HCT116 (cell line): Measurements from ENCODE around the gene RBM4B. TPM values are rescaled to one million over a fixed set of nuclear protein-coding genes. Genes with fewer than 3 reads are reported as not detected.
A peak's percentile ranks its signal among the peaks of the same experiment; 100 is the strongest.

Source experiments
- ATAC-seq: fragments of 200-7000 bp; cut with Tn5 transposase; 2 replicates; pipeline ENCODE4 v1.9.1; 2020; ENCODE audit warnings: mild to moderate bottlenecking, moderate library complexity
- BruUV-seq: library from RNA; stranded (reverse); fragments of 400-500 nt; replicated peaks from 2 replicates; lab custom pipeline; 2021; lab: Mats Ljungman, UMichigan
- CTCF ChIA-PET: fragments of 300-600 bp; sonication (Branson Sonifier 250); formaldehyde crosslinking; loops from one replicate; lab custom pipeline; 2021; ENCODE audit warnings: antibody characterized with exemption; lab: Charles Lee
- POLR2A ChIA-PET: fragments of 300-600, 350-600 bp; sonication (Branson Sonifier 250); formaldehyde crosslinking; loops from one replicate; lab custom pipeline; 2021; ENCODE audit warnings: antibody characterized with exemption; lab: Charles Lee
- RAD21 ChIA-PET, 2 experiments: fragments of 300-600 bp; sonication (Branson Sonifier 250); formaldehyde crosslinking; loops; one replicate each; lab custom pipeline; 2023; ENCODE audit warnings: low total read pairs in 2 of 2; ENCODE audit not compliant: uncharacterized antibody in 2 of 2, unreplicated experiment in 2 of 2, low non-redundant PET in 1 of 2; lab: Charles Lee
- DNase-seq: peaks from one replicate; pipeline ENCODE4 v3.0.0-alpha.2; 2010; ENCODE audit warnings: low read depth, low spot score
- H2AFZ ChIP-seq: fragments of 200-600 bp; shearing (Covaris generic), sonication (generic); 2 replicates; pipeline ENCODE4 v1.6.1; 2017; ENCODE audit warnings: low read depth, mixed run types, mixed read lengths, antibody characterized with exemption, low read length; ENCODE audit not compliant: poor library complexity, severe bottlenecking
- H3K27ac ChIP-seq: 2 replicates; pipeline ENCODE4 v1.5.1; 2012; ENCODE audit warnings: low read depth, low read length
- H3K27me3 ChIP-seq: fragments of 200-600 bp; sonication (generic); 2 replicates; pipeline ENCODE4 v1.6.1; 2016; ENCODE audit warnings: mixed run types, low read length, mixed read lengths; ENCODE audit not compliant: insufficient read depth
- H3K36me3 ChIP-seq, 2 experiments: fragments of 200-500 bp in 1 of 2; fragments of 200-600 bp in 1 of 2; sonication (Bioruptor generic) in 1 of 2; sonication (generic) in 1 of 2; 2 replicates each; pipeline versions ENCODE4 v1.5.1 to v1.6.1; 2014 to 2016; ENCODE audit warnings: low read length in 2 of 2, inconsistent platforms in 1 of 2, mixed read lengths in 1 of 2, mixed run types in 1 of 2; ENCODE audit not compliant: insufficient read depth in 2 of 2, control insufficient read depth in 1 of 2
- H3K4me1 ChIP-seq, 2 experiments: fragments of 200-600 bp in 1 of 2; sonication (generic) in 1 of 2; 2 replicates each; pipeline versions ENCODE4 v1.5.1 to v1.6.1; 2012 to 2017; ENCODE audit warnings: low read length in 2 of 2, inconsistent platforms in 1 of 2, mild to moderate bottlenecking in 1 of 2, mixed read lengths in 1 of 2, mixed run types in 1 of 2, moderate library complexity in 1 of 2; ENCODE audit not compliant: insufficient read depth in 2 of 2, control insufficient read depth in 1 of 2
- H3K4me2 ChIP-seq: fragments of 200-600 bp; sonication (generic); 2 replicates; pipeline ENCODE4 v1.6.1; 2017; ENCODE audit warnings: mixed run types, low read length, mixed read lengths
- H3K4me3 ChIP-seq, 2 experiments: fragments of 200-600 bp in 1 of 2; sonication (generic) in 1 of 2; replicated peaks in 1 of 2; 2 replicates each; pipeline ENCODE4 v1.5.1; 2011 to 2016; ENCODE audit warnings: low read length in 2 of 2, control low read depth in 1 of 2, low read depth in 1 of 2, mild to moderate bottlenecking in 1 of 2, mixed read lengths in 1 of 2, mixed run types in 1 of 2
- H3K79me2 ChIP-seq: fragments of 200-600 bp; sonication (generic); 2 replicates; pipeline ENCODE4 v1.6.1; 2017; ENCODE audit warnings: mild to moderate bottlenecking, mixed run types, low read length, moderate library complexity, mixed read lengths; ENCODE audit not compliant: insufficient read depth
- H3K9ac ChIP-seq: fragments of 200-600 bp; sonication (generic); 2 replicates; pipeline ENCODE4 v1.6.1; 2016; ENCODE audit warnings: low read length, mixed read lengths
- H3K9me2 ChIP-seq: fragments of 200-600 bp; sonication (generic), shearing (Covaris generic); 2 replicates; pipeline ENCODE4 v1.6.1; 2017; ENCODE audit warnings: mixed run types, mild to moderate bottlenecking, moderate library complexity; ENCODE audit not compliant: insufficient read depth
- H3K9me3 ChIP-seq, 2 experiments: fragments of 200-500 bp in 1 of 2; fragments of 200-600 bp in 1 of 2; sonication (Bioruptor generic) in 1 of 2; sonication (generic) in 1 of 2; 2 replicates each; pipeline ENCODE4 v1.6.1; 2014 to 2017; ENCODE audit warnings: low read length in 2 of 2, mixed read lengths in 2 of 2, inconsistent platforms in 1 of 2, low read depth in 1 of 2, mild to moderate bottlenecking in 1 of 2, mixed run types in 1 of 2, moderate library complexity in 1 of 2; ENCODE audit not compliant: control insufficient read depth in 1 of 2, insufficient read depth in 1 of 2
- H4K20me1 ChIP-seq: fragments of 200-600 bp; sonication (generic), shearing (Covaris generic); 2 replicates; pipeline ENCODE4 v1.6.1; 2017; ENCODE audit warnings: mixed run types, mild to moderate bottlenecking, moderate library complexity; ENCODE audit not compliant: insufficient read depth
- ATF3 ChIP-seq: IDR thresholded peaks from 2 replicates; pipeline ENCODE4 v1.6.1; 2012
- CBX3 ChIP-seq: IDR thresholded peaks from 2 replicates; pipeline ENCODE4 v1.6.1; 2012; ENCODE audit warnings: low read depth
- CEBPB ChIP-seq: IDR thresholded peaks from 2 replicates; pipeline ENCODE4 v1.6.1; 2012; ENCODE audit warnings: low read depth
- EZH2 ChIP-seq: fragments of 200-600 bp; sonication (generic); IDR thresholded peaks from 2 replicates; pipeline ENCODE4 v1.6.1; 2017; ENCODE audit warnings: antibody characterized with exemption, mixed run types
- MAX ChIP-seq: IDR thresholded peaks from 2 replicates; pipeline ENCODE4 v1.6.1; 2012
- POLR2AphosphoS5 ChIP-seq: IDR thresholded peaks from 2 replicates; pipeline ENCODE4 v1.6.1; 2011; ENCODE audit warnings: mild to moderate bottlenecking, low read depth, low read length, moderate library complexity
- ZFX ChIP-seq: fragments of 450-650 bp; IDR thresholded peaks from 2 replicates; pipeline ENCODE4 v1.6.1; 2017
- intact Hi-C: fragments of 100-400 bp; cut with micrococcal nuclease; formaldehyde crosslinking; loops from 2 replicates; pipeline ENCODE4 v1.10.0; 2022
- total RNA-seq: library from RNA; stranded (reverse); gene quantifications from one replicate; pipeline ENCODE4 v1.2.1, GENCODE V29; 2021; ENCODE audit not compliant: unreplicated experiment
- TF ChIP-seq, protein P1 (sequence below): IDR thresholded peaks from 2 replicates; pipeline ENCODE4 v1.6.1; 2011; ENCODE audit warnings: mild to moderate bottlenecking, low read length, moderate library complexity; ENCODE audit not compliant: insufficient replicate concordance; ENCODE audit errors: extremely low read depth

RBM4B gene
- total RNA-seq, 1 experiment from 2014 or later = 18.1 TPM

DNA sequence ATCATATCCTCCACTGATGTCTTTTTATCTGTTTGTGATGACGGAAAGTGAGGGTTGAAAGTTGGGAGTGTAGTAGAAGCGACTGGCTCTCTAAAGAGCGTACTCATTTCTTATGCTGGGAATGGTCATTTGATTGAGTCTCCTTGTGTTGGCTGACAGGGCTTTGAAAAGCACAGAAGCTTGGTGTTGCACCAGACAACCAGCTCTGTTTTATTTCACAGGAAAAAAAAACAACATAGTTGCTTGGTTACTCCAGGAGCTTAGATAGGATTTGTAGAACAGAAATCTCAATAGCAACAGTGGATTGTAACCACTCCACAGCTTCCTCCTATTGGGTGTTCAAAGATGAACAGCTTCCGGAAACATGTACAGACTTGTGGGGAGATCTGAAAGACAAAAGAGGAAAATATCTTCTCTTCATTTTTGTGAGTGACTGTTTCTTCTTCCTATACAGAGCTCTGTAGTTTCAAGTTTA is 58.6 kb downstream of the RBM4B start:
- Histone ChIP-seq H3K36me3 (peaks cover 30 to 52% of the 10 kb centered on the region in 2 experiments), H3K4me2 (peak overlapping the region; percentile 93), H3K79me2 (peaks cover 85% of the 10 kb centered on the region), H2AFZ (no peak overlapping the region), H3K4me1 (peaks cover 2 to 33% of the 10 kb centered on the region in 2 experiments; a peak in 3 of 4 replicates), H3K9me2 (no peaks in the 10 kb centered on the region), H3K27me3 (no peaks in the 10 kb centered on the region), H3K4me3 (no peak overlapping the region), H3K27ac (no peak overlapping the region), H3K9me3 (no peaks in the 10 kb centered on the region), H4K20me1 (peaks cover 65% of the 10 kb centered on the region), H3K9ac (no peak overlapping the region)
- intact Hi-C loops = no loop called here
- RAD21 ChIA-PET = no interaction called here
- ATAC-seq (no peak), DNase-seq (no peak)
- POLR2A ChIA-PET = interaction anchor here (0.6 to 1.4 kb wide), 3 partner anchors 19 to 21 kb away, joined by 3 to 5 read pairs (median 3); partner anchors contain the start of gene RBM4
- TF ChIP-seq, protein P1, sequence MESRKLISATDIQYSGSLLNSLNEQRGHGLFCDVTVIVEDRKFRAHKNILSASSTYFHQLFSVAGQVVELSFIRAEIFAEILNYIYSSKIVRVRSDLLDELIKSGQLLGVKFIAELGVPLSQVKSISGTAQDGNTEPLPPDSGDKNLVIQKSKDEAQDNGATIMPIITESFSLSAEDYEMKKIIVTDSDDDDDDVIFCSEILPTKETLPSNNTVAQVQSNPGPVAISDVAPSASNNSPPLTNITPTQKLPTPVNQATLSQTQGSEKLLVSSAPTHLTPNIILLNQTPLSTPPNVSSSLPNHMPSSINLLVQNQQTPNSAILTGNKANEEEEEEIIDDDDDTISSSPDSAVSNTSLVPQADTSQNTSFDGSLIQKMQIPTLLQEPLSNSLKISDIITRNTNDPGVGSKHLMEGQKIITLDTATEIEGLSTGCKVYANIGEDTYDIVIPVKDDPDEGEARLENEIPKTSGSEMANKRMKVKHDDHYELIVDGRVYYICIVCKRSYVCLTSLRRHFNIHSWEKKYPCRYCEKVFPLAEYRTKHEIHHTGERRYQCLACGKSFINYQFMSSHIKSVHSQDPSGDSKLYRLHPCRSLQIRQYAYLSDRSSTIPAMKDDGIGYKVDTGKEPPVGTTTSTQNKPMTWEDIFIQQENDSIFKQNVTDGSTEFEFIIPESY = no peak
- TF ChIP-seq EZH2 = no peak
- TF ChIP-seq CEBPB = no peak
- TF ChIP-seq MAX = no peak
- no peak for TF ChIP-seq ZFX
- TF ChIP-seq CBX3 = no peak
- no peak for TF ChIP-seq ATF3
- no peak for TF ChIP-seq POLR2AphosphoS5
- BruUV-seq = no TSS peak
- CTCF ChIA-PET = no interaction called here
